GM23248 (cell line): ENCODE data around the gene SH3YL1.

Experiments
- EZH2 ChIP-seq: fragments of 200-600 bp; sonication (generic); IDR thresholded peaks from 2 replicates; pipeline ENCODE4 v1.6.1; 2018; ENCODE audit warnings: antibody characterized with exemption, mild to moderate bottlenecking; ENCODE audit not compliant: insufficient read depth, poor library complexity, severe bottlenecking
- EZH2phosphoT487 ChIP-seq: fragments of 200-600 bp; sonication (generic); IDR thresholded peaks from 2 replicates; pipeline ENCODE4 v1.6.1; 2018; ENCODE audit warnings: antibody characterized with exemption, moderate library complexity, mild to moderate bottlenecking, low read depth; ENCODE audit not compliant: insufficient read depth

DNA sequence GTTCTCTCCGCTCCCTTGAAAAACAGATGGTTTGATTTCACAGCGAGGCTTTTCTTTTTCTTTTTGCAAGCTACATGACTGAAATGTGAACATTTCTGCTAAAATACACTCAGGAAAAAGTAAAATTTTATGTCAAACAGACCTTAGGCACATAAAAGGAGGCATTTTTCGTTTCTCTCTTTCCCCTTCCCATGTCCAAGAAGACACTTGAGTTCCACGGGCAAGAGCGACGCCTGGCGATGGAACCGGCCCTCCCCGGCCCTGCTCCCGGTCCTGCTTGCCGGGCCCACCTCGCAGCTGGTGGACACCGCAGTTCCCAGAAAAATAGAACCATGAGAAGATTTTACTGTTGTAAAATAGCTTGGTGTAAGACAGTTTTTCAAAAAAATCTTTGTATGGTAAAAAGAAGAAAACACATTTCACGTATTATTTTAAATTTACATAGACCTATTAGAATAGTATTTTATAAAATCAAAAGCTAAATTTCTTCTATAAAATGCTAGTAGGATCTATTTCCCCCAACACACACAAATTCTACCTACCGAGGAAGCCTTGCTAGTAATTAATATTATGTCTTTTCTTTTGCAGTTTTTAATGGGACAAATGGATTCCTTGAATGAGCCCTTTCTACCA is 26.4 kb upstream of the SH3YL1 start:
- no peak for TF ChIP-seq EZH2
- no peak for TF ChIP-seq EZH2phosphoT487
